ENCODE measurements around the gene ZNF565.

Gene ZNF565

GRCh38 chr19:36150586-36150985 lies 63.9 kb downstream of the ZNF565 start:
- TF ChIP-seq REST (IDR thresholded peaks at IDR 0.05; ENCODE audit: insufficient read depth in 1 of 2, low read depth in 2 of 2, low read length in 2 of 2): no peak
- TF ChIP-seq SIN3A (IDR thresholded peaks at IDR 0.05; ENCODE audit: borderline replicate concordance, insufficient read depth, low read length): no peak
- TF ChIP-seq FOXP2 (optimal IDR thresholded peaks at IDR 0.05; ENCODE audit: borderline replicate concordance, extremely low read depth, extremely low read length, insufficient read depth): no peak

- TF ChIP-seq SIN3A (IDR thresholded peaks at IDR 0.05; ENCODE audit: borderline replicate concordance, insufficient read depth, low read length): no peak
- no peak for TF ChIP-seq FOXP2 (optimal IDR thresholded peaks at IDR 0.05; ENCODE audit: borderline replicate concordance, extremely low read depth, extremely low read length, insufficient read depth)
- no peak for TF ChIP-seq POLR2AphosphoS5 (IDR thresholded peaks at IDR 0.05; ENCODE audit: low read depth, low read length)
- TF ChIP-seq REST (IDR thresholded peaks at IDR 0.05; ENCODE audit: insufficient read depth in 1 of 2, low read depth in 2 of 2, low read length in 2 of 2): no peak
- no peak for TF ChIP-seq TAF1 (IDR thresholded peaks at IDR 0.05; ENCODE audit: borderline replicate concordance, insufficient read depth, low read length)
Observed at GRCh38 chr19:36149673-36150406, 64.6 kb downstream of the ZNF565 start.

- TF ChIP-seq REST (IDR thresholded peaks at IDR 0.05; ENCODE audit: insufficient read depth in 1 of 2, low read depth in 2 of 2, low read length in 2 of 2): no peak
- no peak for TF ChIP-seq SIN3A (IDR thresholded peaks at IDR 0.05; ENCODE audit: borderline replicate concordance, insufficient read depth, low read length)
- no peak for TF ChIP-seq TAF1 (IDR thresholded peaks at IDR 0.05; ENCODE audit: borderline replicate concordance, insufficient read depth, low read length)
- TF ChIP-seq FOXP2 (optimal IDR thresholded peaks at IDR 0.05; ENCODE audit: borderline replicate concordance, extremely low read depth, extremely low read length, insufficient read depth): no peak
- no peak for TF ChIP-seq POLR2AphosphoS5 (IDR thresholded peaks at IDR 0.05; ENCODE audit: low read depth, low read length)
Observed at GRCh38 chr19:36144624-36145023, 69.8 kb downstream of the ZNF565 start.

GRCh38 chr19:36142496-36142895 lies 72.0 kb downstream of the ZNF565 start:
- TF ChIP-seq POLR2AphosphoS5 (IDR thresholded peaks at IDR 0.05; ENCODE audit: low read depth, low read length): no peak
- TF ChIP-seq TAF1 (IDR thresholded peaks at IDR 0.05; ENCODE audit: borderline replicate concordance, insufficient read depth, low read length): no peak
- no peak for TF ChIP-seq FOXP2 (optimal IDR thresholded peaks at IDR 0.05; ENCODE audit: borderline replicate concordance, extremely low read depth, extremely low read length, insufficient read depth)
- no peak for TF ChIP-seq SIN3A (IDR thresholded peaks at IDR 0.05; ENCODE audit: borderline replicate concordance, insufficient read depth, low read length)
- no peak for TF ChIP-seq REST (IDR thresholded peaks at IDR 0.05; ENCODE audit: insufficient read depth in 1 of 2, low read depth in 2 of 2, low read length in 2 of 2)

Data from PFSK-1 (cell line).